Neutrophil (primary cell): ENCODE measurements around the gene PWWP2A.

ENCODE experiments used
- H3K27ac ChIP-seq: fragments of 200-600 bp; sonication (generic); 2 replicates; pipeline ENCODE4 v1.5.1; 2016; ENCODE audit warnings: mild to moderate bottlenecking, moderate library complexity
- H3K27me3 ChIP-seq: fragments of 200-600 bp; sonication (generic); 2 replicates; pipeline ENCODE4 v1.6.0; 2016; ENCODE audit warnings: mild to moderate bottlenecking
- H3K36me3 ChIP-seq: fragments of 200-600 bp; sonication (generic); 2 replicates; pipeline ENCODE4 v1.5.1; 2017
- H3K4me1 ChIP-seq, 2 experiments: fragments of 200-600 bp in 1 of 2; sonication (generic) in 1 of 2; 1 replicate in 1 of 2; 2 replicates in 1 of 2; pipeline versions ENCODE4 v1.5.1 to v1.6.1; 2013 to 2016; ENCODE audit warnings: low read depth in 1 of 2, low read length in 1 of 2, mild to moderate bottlenecking in 1 of 2, moderate library complexity in 1 of 2; ENCODE audit not compliant: control insufficient read depth in 1 of 2, insufficient read depth in 1 of 2
- H3K4me3 ChIP-seq, 2 experiments: fragments of 200-600 bp in 1 of 2; sonication (generic) in 1 of 2; 1 replicate in 1 of 2; 2 replicates in 1 of 2; pipeline ENCODE4 v1.5.1; 2013 to 2016; ENCODE audit warnings: low read depth in 1 of 2, low read length in 1 of 2, mild to moderate bottlenecking in 1 of 2, moderate library complexity in 1 of 2
- H3K9me3 ChIP-seq: fragments of 200-600 bp; sonication (generic); 2 replicates; pipeline ENCODE4 v1.5.1; 2016
- TF ChIP-seq, protein P1 (sequence below): fragments of 200-600 bp; sonication (generic); IDR thresholded peaks from 2 replicates; pipeline ENCODE4 v1.5.1; 2016; ENCODE audit warnings: antibody characterized with exemption

PWWP2A gene

DNA sequence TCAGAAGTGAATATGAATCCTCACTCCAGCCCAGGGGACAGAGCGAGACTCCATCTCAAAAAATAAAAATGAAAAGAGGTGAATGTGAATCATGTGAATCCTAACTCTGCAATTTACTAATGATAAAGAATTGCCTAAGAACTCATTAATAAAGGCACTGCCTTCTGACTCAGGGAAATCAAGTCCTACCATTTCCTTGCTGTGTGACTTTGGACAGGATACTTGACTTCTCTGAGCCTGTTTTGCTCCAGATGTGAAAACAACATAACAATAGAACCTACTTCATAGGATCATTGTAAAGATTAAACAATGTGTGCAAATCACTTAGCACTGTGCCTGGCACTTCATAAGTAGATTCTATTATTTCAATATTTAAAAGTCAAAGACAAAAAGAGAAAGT is 15.1 kb upstream of the PWWP2A start:
- TF ChIP-seq, protein P1, sequence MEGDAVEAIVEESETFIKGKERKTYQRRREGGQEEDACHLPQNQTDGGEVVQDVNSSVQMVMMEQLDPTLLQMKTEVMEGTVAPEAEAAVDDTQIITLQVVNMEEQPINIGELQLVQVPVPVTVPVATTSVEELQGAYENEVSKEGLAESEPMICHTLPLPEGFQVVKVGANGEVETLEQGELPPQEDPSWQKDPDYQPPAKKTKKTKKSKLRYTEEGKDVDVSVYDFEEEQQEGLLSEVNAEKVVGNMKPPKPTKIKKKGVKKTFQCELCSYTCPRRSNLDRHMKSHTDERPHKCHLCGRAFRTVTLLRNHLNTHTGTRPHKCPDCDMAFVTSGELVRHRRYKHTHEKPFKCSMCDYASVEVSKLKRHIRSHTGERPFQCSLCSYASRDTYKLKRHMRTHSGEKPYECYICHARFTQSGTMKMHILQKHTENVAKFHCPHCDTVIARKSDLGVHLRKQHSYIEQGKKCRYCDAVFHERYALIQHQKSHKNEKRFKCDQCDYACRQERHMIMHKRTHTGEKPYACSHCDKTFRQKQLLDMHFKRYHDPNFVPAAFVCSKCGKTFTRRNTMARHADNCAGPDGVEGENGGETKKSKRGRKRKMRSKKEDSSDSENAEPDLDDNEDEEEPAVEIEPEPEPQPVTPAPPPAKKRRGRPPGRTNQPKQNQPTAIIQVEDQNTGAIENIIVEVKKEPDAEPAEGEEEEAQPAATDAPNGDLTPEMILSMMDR, result no peak

DNA sequence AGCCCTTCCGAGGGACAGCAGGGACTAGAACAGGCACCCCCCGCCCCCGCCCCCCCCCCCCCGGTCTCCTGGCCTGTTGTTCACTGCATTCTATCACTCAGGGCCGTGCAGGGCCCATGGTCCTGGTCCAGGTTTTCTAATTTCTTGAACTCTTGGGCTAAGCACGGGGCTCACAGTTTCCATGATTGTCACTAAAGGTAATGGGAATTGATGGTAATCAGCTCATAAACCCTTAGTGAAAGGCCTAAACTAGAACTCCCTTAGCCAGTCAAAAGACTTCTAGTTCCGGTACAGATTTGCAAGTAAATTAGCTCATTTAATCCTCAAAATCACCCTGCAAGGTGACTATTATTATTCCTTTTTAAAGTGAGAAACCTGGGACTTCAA is 14.7 kb upstream of the PWWP2A start:
- Histone ChIP-seq H3K9me3 (no peaks in the 10 kb centered on the region), H3K36me3 (no peaks in the 10 kb centered on the region), H3K4me1 (no peaks in the 10 kb centered on the region), H3K4me3 (no peak overlapping the region), H3K27me3 (peaks cover 8% of the 10 kb centered on the region), H3K27ac (no peak overlapping the region)
- TF ChIP-seq, protein P1, result no peak

More for the DNA sequence above, 15.1 kb upstream of the PWWP2A start:
- no peak overlapping the region for H3K27ac ChIP-seq
- H3K27me3 ChIP-seq, result peaks cover 8% of the 10 kb centered on the region
- H3K36me3 ChIP-seq, result no peaks in the 10 kb centered on the region
- no peak overlapping the region for H3K4me3 ChIP-seq
- no peaks in the 10 kb centered on the region for H3K9me3 ChIP-seq
- no peaks in the 10 kb centered on the region for H3K4me1 ChIP-seq

DNA sequence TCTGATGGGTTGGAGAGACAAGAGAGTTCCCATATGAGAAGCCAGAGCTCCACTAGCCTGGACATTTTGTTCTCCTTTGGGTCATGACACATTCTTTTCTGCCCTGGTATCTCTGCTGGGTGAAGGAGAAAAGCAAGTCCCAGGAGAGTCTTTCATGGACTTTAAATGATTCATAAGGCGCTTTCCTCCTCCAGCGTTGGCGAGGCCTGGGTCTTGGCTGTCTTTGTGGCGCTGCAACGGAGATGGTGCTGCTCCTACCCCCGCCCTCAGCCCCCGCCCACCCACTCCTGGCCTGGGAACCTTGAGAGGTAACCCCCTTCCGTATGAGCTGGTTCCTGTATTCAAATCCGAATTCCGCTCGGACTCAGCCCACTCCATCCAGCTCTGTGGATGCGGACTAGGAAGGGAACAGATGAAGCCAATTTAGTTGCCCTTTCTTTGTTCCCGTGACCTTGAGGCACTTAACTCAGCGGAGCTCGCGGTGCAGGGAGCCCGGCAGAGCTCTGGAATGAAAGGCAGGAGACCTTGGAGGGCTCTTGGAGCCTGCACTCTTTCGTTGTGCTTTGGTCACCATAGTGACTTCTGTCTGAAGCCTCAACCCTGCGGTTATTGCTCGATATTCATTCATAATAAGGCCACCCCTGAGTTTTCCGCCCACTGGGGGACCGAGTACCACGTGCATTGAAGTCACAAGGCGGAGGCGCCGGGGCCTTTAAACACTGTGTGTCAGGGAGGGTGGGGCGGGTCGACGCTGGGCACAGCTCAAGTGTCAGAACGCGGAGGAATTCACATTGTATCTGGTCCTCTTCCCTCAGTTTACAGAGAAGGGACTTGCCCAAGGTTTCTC is 14.0 kb upstream of the PWWP2A start:
- H3K9me3 ChIP-seq, result no peaks in the 10 kb centered on the region
- peaks cover 8% of the 10 kb centered on the region for H3K27me3 ChIP-seq
- H3K4me1 ChIP-seq, result no peaks in the 10 kb centered on the region
- H3K36me3 ChIP-seq, result no peaks in the 10 kb centered on the region
- TF ChIP-seq, protein P1, result no peak
- H3K4me3 ChIP-seq, result no peak overlapping the region
- H3K27ac ChIP-seq, result no peak overlapping the region

DNA sequence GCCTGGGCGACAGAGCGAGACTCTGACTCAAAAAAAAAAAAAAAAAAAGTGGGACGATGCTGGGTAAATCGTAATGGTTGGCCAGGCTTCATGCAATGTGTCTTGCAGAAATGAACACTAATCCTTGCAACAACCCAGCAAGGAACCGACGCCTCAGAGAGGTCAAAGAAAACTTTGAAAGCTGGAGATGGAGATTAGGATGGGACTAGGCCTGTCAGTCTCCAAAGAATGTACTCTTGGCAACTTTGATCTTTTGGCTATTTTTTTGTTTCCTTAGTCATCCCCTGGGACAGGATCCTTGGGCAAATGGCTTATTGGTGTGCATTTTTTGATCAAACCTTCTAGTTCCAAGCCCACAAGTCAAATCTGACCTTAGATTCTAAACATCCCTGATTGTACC is 10.6 kb upstream of the PWWP2A start:
- H3K27ac ChIP-seq, result no peak overlapping the region
- H3K4me3 ChIP-seq, result no peak overlapping the region
- no peaks in the 10 kb centered on the region for H3K36me3 ChIP-seq
- TF ChIP-seq, protein P1, result no peak
- H3K9me3 ChIP-seq, result no peaks in the 10 kb centered on the region
- H3K4me1 ChIP-seq, result no peaks in the 10 kb centered on the region
- peaks cover 8% of the 10 kb centered on the region for H3K27me3 ChIP-seq

DNA sequence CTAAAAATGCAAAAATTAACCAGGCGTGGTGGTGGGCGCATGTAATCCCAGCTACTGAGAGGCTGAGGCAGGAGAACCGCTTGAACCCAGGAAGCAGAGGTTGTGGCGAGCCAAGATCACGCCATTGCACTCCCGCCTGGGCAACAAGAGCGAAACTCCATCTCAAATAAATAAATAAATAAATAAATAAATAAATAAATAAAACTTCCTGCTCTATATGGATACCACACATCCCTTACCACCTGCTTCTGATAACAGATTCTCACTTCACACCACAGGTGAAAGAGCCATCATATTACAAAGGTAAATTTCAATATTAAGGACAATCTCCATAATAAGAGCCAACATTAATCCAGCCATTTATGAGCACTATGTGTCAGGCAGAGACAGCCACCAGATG is 9.4 kb upstream of the PWWP2A start:
- Histone ChIP-seq H3K4me3 (no peak overlapping the region), H3K36me3 (no peaks in the 10 kb centered on the region), H3K4me1 (no peaks in the 10 kb centered on the region), H3K9me3 (no peaks in the 10 kb centered on the region), H3K27ac (no peak overlapping the region), H3K27me3 (peaks cover 8% of the 10 kb centered on the region)
- TF ChIP-seq, protein P1, result no peak
